PC-3 (cell line): ENCODE measurements around the gene PKP1. TPM values are rescaled to one million over a fixed set of nuclear protein-coding genes. Genes with fewer than 3 reads are reported as not detected.

Experiments
- ATAC-seq: fragments of 200-7000 bp; cut with Tn5 transposase; 2 replicates; pipeline ENCODE4 v1.9.1; 2020; ENCODE audit warnings: mild to moderate bottlenecking, moderate library complexity
- BruUV-seq: library from RNA; stranded (reverse); fragments of 400-500 nt; replicated peaks from 2 replicates; lab custom pipeline; 2021; lab: Mats Ljungman, UMichigan
- CTCF ChIA-PET: fragments of 300-600 bp; sonication (Branson Sonifier 250); formaldehyde crosslinking; loops from one replicate; lab custom pipeline; 2022; ENCODE audit warnings: antibody characterized with exemption; lab: Charles Lee
- POLR2A ChIA-PET: fragments of 300-600 bp; sonication (Branson Sonifier 250); formaldehyde crosslinking; loops from one replicate; lab custom pipeline; 2022; ENCODE audit warnings: antibody characterized with exemption; ENCODE audit not compliant: unreplicated experiment; lab: Charles Lee
- DNase-seq: peaks from one replicate; pipeline ENCODE4 v3.0.0-alpha.2; 2015
- H2AFZ ChIP-seq: fragments of 300-600 bp; sonication (generic); 2 replicates; pipeline ENCODE4 v1.6.0; 2016; ENCODE audit warnings: antibody characterized with exemption, low read length
- H3F3A ChIP-seq: fragments of 300-600 bp; sonication (generic); one replicate; pipeline ENCODE4 v1.6.0; 2017; ENCODE audit warnings: antibody characterized with exemption, low read length, control low read depth, mild to moderate bottlenecking; ENCODE audit not compliant: unreplicated experiment
- H3K27ac ChIP-seq: fragments of 300-600 bp; sonication (generic); 2 replicates; pipeline ENCODE4 v1.5.1; 2016; ENCODE audit warnings: mild to moderate bottlenecking, low read length
- H3K27me3 ChIP-seq: fragments of 300-600 bp; sonication (generic); 2 replicates; pipeline ENCODE4 v1.6.1; 2016; ENCODE audit warnings: low read length, mixed read lengths
- H3K36me3 ChIP-seq: fragments of 300-600 bp; sonication (generic); 2 replicates; pipeline ENCODE4 v1.6.1; 2016; ENCODE audit warnings: low read depth, mixed run types, low read length, mixed read lengths
- H3K4me1 ChIP-seq: fragments of 300-600 bp; sonication (generic); 2 replicates; pipeline ENCODE4 v1.5.1; 2016; ENCODE audit warnings: low read length; ENCODE audit not compliant: insufficient read depth
- H3K4me2 ChIP-seq: fragments of 300-600 bp; sonication (generic); 2 replicates; pipeline ENCODE4 v1.6.0; 2016; ENCODE audit warnings: low read length
- H3K4me3 ChIP-seq: fragments of 300-600 bp; sonication (generic); 2 replicates; pipeline ENCODE4 v1.5.1; 2016; ENCODE audit warnings: mild to moderate bottlenecking, low read length, mixed read lengths
- H3K79me2 ChIP-seq: fragments of 300-600 bp; sonication (generic); 2 replicates; pipeline ENCODE4 v1.6.1; 2017; ENCODE audit warnings: low read length, mixed read lengths
- H3K9ac ChIP-seq: fragments of 300-600 bp; sonication (generic); 2 replicates; pipeline ENCODE4 v1.6.0; 2016; ENCODE audit warnings: mild to moderate bottlenecking, low read length
- H3K9me2 ChIP-seq: fragments of 300-600 bp; sonication (generic); replicated peaks from 2 replicates; pipeline ENCODE4 v1.6.1; 2016; ENCODE audit warnings: mixed run types, low read length, mixed read lengths
- H3K9me3 ChIP-seq: fragments of 300-600 bp; sonication (generic); 2 replicates; pipeline ENCODE4 v1.6.1; 2016; ENCODE audit warnings: low read length, mixed read lengths
- H4K20me1 ChIP-seq: fragments of 300-600 bp; sonication (generic); 2 replicates; pipeline ENCODE4 v1.6.1; 2016; ENCODE audit warnings: low read length, mixed read lengths
- CTCF ChIP-seq: fragments of 300-600 bp; sonication (generic); conservative IDR thresholded peaks from 2 replicates; pipeline ENCODE4 v1.5.1; 2017; ENCODE audit warnings: antibody characterized with exemption, low read depth, mild to moderate bottlenecking, low read length
- EZH2 ChIP-seq: fragments of 300-600 bp; sonication (generic); IDR thresholded peaks from one replicate; pipeline ENCODE4 v1.6.1; 2017; ENCODE audit warnings: antibody characterized with exemption, mild to moderate bottlenecking, low read length; ENCODE audit not compliant: unreplicated experiment
- EZH2phosphoT487 ChIP-seq: fragments of 300-600 bp; sonication (generic); IDR thresholded peaks from 2 replicates; pipeline ENCODE4 v1.6.1; 2018; ENCODE audit warnings: mild to moderate bottlenecking, antibody characterized with exemption, low read length, borderline replicate concordance
- intact Hi-C: fragments of 100-400 bp; cut with micrococcal nuclease; formaldehyde crosslinking; loops from 2 replicates; pipeline ENCODE4 v1.9.0; 2023
- total RNA-seq: library from RNA; depleted of rRNA; stranded (reverse); fragments of >200 nt; gene quantifications from 2 replicates; pipeline ENCODE4 v1.2.3, GENCODE V29; 2014

PKP1 gene
- total RNA-seq, 1 experiment from 2014 or later = 211 TPM

- ChIA-PET CTCF (no interaction called here), POLR2A (no interaction called here)
- Histone ChIP-seq H3K4me1 (peaks cover 52% of the 10 kb centered on the region), H3K27me3 (no peaks in the 10 kb centered on the region), H3F3A (peaks cover 6% of the 10 kb centered on the region), H2AFZ (no peak overlapping the region), H3K27ac (no peak overlapping the region), H3K4me2 (no peak overlapping the region), H3K9ac (no peak overlapping the region), H4K20me1 (no peaks in the 10 kb centered on the region), H3K4me3 (no peak overlapping the region), H3K79me2 (no peaks in the 10 kb centered on the region), H3K36me3 (no peaks in the 10 kb centered on the region), H3K9me3 (no peaks in the 10 kb centered on the region), H3K9me2 (no peaks in the 10 kb centered on the region)
- BruUV-seq = no TSS peak
- intact Hi-C loops = no loop called here
- DNase-seq (no peak), ATAC-seq (no peak)
- no peak for TF ChIP-seq EZH2phosphoT487
- no peak for TF ChIP-seq EZH2
- no peak for TF ChIP-seq CTCF
Measured at GRCh38 chr1:201272799-201273198, 10.5 kb upstream of the PKP1 start.

- H3K4me3 ChIP-seq = peak overlapping the region; percentile 2; the same call in 1 of the 2 replicates
- H3K9ac ChIP-seq = peak overlapping the region; percentile 74
Measured at GRCh38 chr1:201274616-201275252, 8.6 kb upstream of the PKP1 start.

More at GRCh38 chr1:201274616-201275252, 8.6 kb upstream of the PKP1 start:
- Histone ChIP-seq H3K4me1 (peaks cover 37% of the 10 kb centered on the region), H4K20me1 (no peaks in the 10 kb centered on the region), H2AFZ (peak overlapping the region; percentile 17), H3F3A (peaks cover 6% of the 10 kb centered on the region), H3K79me2 (no peaks in the 10 kb centered on the region), H3K9me2 (no peaks in the 10 kb centered on the region), H3K27ac (peak overlapping the region; percentile 85), H3K4me2 (peak overlapping the region; percentile 58), H3K27me3 (no peaks in the 10 kb centered on the region), H3K9me3 (no peaks in the 10 kb centered on the region), H3K36me3 (no peaks in the 10 kb centered on the region)
- DNase-seq = peak; percentile 83
- intact Hi-C loops = loop anchor here (1.0 to 2.0 kb wide), 3 partner anchors 7 to 34 kb away; partner anchors contain the start of gene PKP1
- ChIA-PET CTCF (interaction anchor here (0.5 to 1.6 kb wide), 7 partner anchors 8 to 156 kb away, joined by 3 to 14 read pairs (median 3); no protein-coding TSS in a partner anchor), POLR2A (interaction anchor here (0.7 to 1.7 kb wide), 5 partner anchors 8 to 161 kb away, joined by 3 to 9 read pairs (median 4); partner anchors contain the start of gene PKP1)
- TF ChIP-seq EZH2phosphoT487 (no peak), EZH2 (no peak), CTCF (0 out of 2 replicates have a peak, but pooled peaks have one; percentile 7)
- peak; percentile 39 for ATAC-seq
- BruUV-seq = TSS peak; percentile 90
